OCI-LY1 (cell line): Measurements from ENCODE around the gene RORB.

Experiments used
- EZH2 ChIP-seq: fragments of 200-600 bp; sonication (generic), shearing (Covaris generic); IDR thresholded peaks from 2 replicates; pipeline ENCODE4 v1.8.0; 2017; ENCODE audit warnings: borderline replicate concordance, mixed run types, mild to moderate bottlenecking, antibody characterized with exemption, low read length, moderate library complexity, mixed read lengths
- TF ChIP-seq, protein P1 (sequence below): fragments of 200-600 bp; sonication (generic), shearing (Covaris generic); IDR thresholded peaks from 2 replicates; pipeline ENCODE4 v1.5.1; 2017; ENCODE audit warnings: mild to moderate bottlenecking, antibody characterized with exemption, low read length, moderate library complexity, mixed read lengths

DNA sequence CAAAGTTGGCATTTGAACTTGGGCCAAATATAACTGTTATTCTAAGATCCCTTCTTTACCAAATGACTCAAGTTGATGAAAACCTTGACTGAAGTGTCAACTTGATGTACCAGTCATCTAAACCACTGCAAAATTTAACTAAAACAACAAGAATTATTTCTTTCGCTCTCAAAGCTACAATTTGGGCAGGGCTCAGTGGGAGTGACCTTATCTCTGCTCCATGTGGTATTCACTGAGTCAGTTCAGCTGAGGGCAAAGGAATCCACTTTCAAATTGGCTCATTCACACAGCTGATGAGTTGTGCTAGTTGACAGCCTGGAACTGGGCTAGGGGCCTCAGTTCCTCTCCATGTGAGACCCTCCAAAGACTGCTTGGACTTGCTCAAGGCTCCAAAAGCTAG lies 166.3 kb downstream of the RORB start:
- TF ChIP-seq, protein P1, sequence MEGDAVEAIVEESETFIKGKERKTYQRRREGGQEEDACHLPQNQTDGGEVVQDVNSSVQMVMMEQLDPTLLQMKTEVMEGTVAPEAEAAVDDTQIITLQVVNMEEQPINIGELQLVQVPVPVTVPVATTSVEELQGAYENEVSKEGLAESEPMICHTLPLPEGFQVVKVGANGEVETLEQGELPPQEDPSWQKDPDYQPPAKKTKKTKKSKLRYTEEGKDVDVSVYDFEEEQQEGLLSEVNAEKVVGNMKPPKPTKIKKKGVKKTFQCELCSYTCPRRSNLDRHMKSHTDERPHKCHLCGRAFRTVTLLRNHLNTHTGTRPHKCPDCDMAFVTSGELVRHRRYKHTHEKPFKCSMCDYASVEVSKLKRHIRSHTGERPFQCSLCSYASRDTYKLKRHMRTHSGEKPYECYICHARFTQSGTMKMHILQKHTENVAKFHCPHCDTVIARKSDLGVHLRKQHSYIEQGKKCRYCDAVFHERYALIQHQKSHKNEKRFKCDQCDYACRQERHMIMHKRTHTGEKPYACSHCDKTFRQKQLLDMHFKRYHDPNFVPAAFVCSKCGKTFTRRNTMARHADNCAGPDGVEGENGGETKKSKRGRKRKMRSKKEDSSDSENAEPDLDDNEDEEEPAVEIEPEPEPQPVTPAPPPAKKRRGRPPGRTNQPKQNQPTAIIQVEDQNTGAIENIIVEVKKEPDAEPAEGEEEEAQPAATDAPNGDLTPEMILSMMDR, result no peak
- TF ChIP-seq EZH2, result no peak
